Suprapubic skin (tissue), 4 donors: ENCODE measurements around the gene CLEC9A. TPM values are rescaled to one million over a fixed set of nuclear protein-coding genes. Genes with fewer than 3 reads are reported as not detected.

Experiments
- DNase-seq, 2 donors: peaks; one replicate each; pipeline ENCODE4 v3.0.0-alpha.2; 2019; ENCODE audit warnings: low spot score in 2 of 2
- H3K27ac ChIP-seq: fragments of 200-600 bp; sonication (generic); one replicate; pipeline ENCODE4 v1.5.1; 2019
- H3K27me3 ChIP-seq: fragments of 200-600 bp; sonication (generic); one replicate; pipeline ENCODE4 v1.5.1; 2019
- H3K36me3 ChIP-seq: fragments of 200-600 bp; sonication (generic); one replicate; pipeline ENCODE4 v1.5.1; 2019
- H3K4me1 ChIP-seq: fragments of 200-600 bp; sonication (generic); one replicate; pipeline ENCODE4 v1.5.1; 2019
- H3K4me3 ChIP-seq: fragments of 200-600 bp; sonication (generic); one replicate; pipeline ENCODE4 v1.5.1; 2019; ENCODE audit warnings: mild to moderate bottlenecking
- H3K9me3 ChIP-seq: fragments of 200-600 bp; sonication (generic); one replicate; pipeline ENCODE4 v1.5.1; 2019
- CTCF ChIP-seq, 2 donors: fragments of 200-600 bp in 1 of 2; fragments of 450-650 bp in 1 of 2; sonication (generic) in 1 of 2; IDR thresholded peaks; one replicate each; pipeline ENCODE4 v1.5.1; 2016 to 2019; ENCODE audit warnings: antibody characterized with exemption in 2 of 2, mild to moderate bottlenecking in 1 of 2, moderate library complexity in 1 of 2
- EP300 ChIP-seq: sonication (generic); formaldehyde crosslinking; IDR thresholded peaks from one replicate; pipeline ENCODE4 v1.6.1; 2017; ENCODE audit warnings: antibody characterized with exemption
- POLR2A ChIP-seq, 2 donors: fragments of 450-650 bp; IDR thresholded peaks; one replicate each; pipeline ENCODE4 v1.6.1; 2017; ENCODE audit warnings: antibody characterized with exemption in 2 of 2, mild to moderate bottlenecking in 2 of 2, moderate library complexity in 2 of 2
- POLR2AphosphoS5 ChIP-seq, 3 donors: sonication (generic); formaldehyde crosslinking; IDR thresholded peaks; one replicate each; pipeline ENCODE4 v1.6.1; 2017; ENCODE audit warnings: antibody characterized with exemption in 3 of 3
- WGBS: methylation state at CpG from one replicate; pipeline ENCODE4 v1.1.5; 2018; 5-methylcytosine and 5-hydroxymethylcytosine counted together
- total RNA-seq, 4 donors: library from RNA; depleted of rRNA; stranded (reverse); fragments of >200 nt; gene quantifications; one replicate each; pipeline ENCODE4 v1.1.0, GENCODE V29; 2016

Gene CLEC9A
- total RNA-seq, 4 donors from 2014 or later = not detected

- no peaks in the 10 kb centered on the region for H3K27me3 ChIP-seq
- H3K9me3 ChIP-seq = no peaks in the 10 kb centered on the region
- TF ChIP-seq POLR2AphosphoS5 (IDR thresholded peaks at IDR 0.05) (no peak), CTCF (IDR thresholded peaks at IDR 0.05) (no peak), EP300 (no peak), POLR2A (IDR thresholded peaks at IDR 0.05) (no peak)
- no peak overlapping the region for H3K27ac ChIP-seq
- H3K36me3 ChIP-seq = no peaks in the 10 kb centered on the region
- DNase-seq = no peak
- H3K4me3 ChIP-seq = no peak overlapping the region
- H3K4me1 ChIP-seq = no peaks in the 10 kb centered on the region
These were observed 45.0 kb downstream of the CLEC9A start for GRCh38 chr12:10075451-10075850.

- H3K4me3 ChIP-seq = no peak overlapping the region
- no peaks in the 10 kb centered on the region for H3K36me3 ChIP-seq
- TF ChIP-seq EP300 (no peak), CTCF (IDR thresholded peaks at IDR 0.05) (no peak), POLR2AphosphoS5 (IDR thresholded peaks at IDR 0.05) (no peak), POLR2A (IDR thresholded peaks at IDR 0.05) (no peak)
- 57% methylated on average over 5 of the region's 5 CpGs for WGBS
- peaks cover 7% of the 10 kb centered on the region for H3K9me3 ChIP-seq
- no peak overlapping the region for H3K27ac ChIP-seq
- no peaks in the 10 kb centered on the region for H3K27me3 ChIP-seq
- peaks cover 3% of the 10 kb centered on the region for H3K4me1 ChIP-seq
- no peak for DNase-seq
These were observed 51.8 kb downstream of the CLEC9A start for GRCh38 chr12:10082117-10082874.

- WGBS = 98% methylated on average over 6 of the region's 6 CpGs
- Histone ChIP-seq H3K27ac (no peak overlapping the region), H3K27me3 (no peaks in the 10 kb centered on the region)
These were observed 54.3 kb downstream of the CLEC9A start for GRCh38 chr12:10084733-10085132.

GRCh38 chr12:10086387-10086786 lies 55.9 kb downstream of the CLEC9A start:
- H3K27me3 ChIP-seq = no peaks in the 10 kb centered on the region
- H3K4me1 ChIP-seq = peaks cover 3% of the 10 kb centered on the region
- H3K27ac ChIP-seq = no peak overlapping the region
- H3K36me3 ChIP-seq = no peaks in the 10 kb centered on the region
- WGBS = 71% methylated on average over 3 of the region's 3 CpGs
- TF ChIP-seq EP300 (no peak), POLR2A (IDR thresholded peaks at IDR 0.05) (no peak), CTCF (IDR thresholded peaks at IDR 0.05) (no peak), POLR2AphosphoS5 (IDR thresholded peaks at IDR 0.05) (no peak)
- peaks cover 7% of the 10 kb centered on the region for H3K9me3 ChIP-seq
- no peak for DNase-seq
- H3K4me3 ChIP-seq = no peak overlapping the region

More at GRCh38 chr12:10084733-10085132, 54.3 kb downstream of the CLEC9A start:
- peaks cover 3% of the 10 kb centered on the region for H3K4me1 ChIP-seq
- H3K36me3 ChIP-seq = no peaks in the 10 kb centered on the region
- H3K4me3 ChIP-seq = no peak overlapping the region
- TF ChIP-seq EP300 (no peak), POLR2A (IDR thresholded peaks at IDR 0.05) (no peak), POLR2AphosphoS5 (IDR thresholded peaks at IDR 0.05) (no peak), CTCF (IDR thresholded peaks at IDR 0.05) (no peak)
- no peak for DNase-seq
- H3K9me3 ChIP-seq = peaks cover 7% of the 10 kb centered on the region

- no peak overlapping the region for H3K4me3 ChIP-seq
- H3K27ac ChIP-seq = no peak overlapping the region
- TF ChIP-seq EP300 (no peak), CTCF (IDR thresholded peaks at IDR 0.05) (no peak), POLR2A (IDR thresholded peaks at IDR 0.05) (no peak), POLR2AphosphoS5 (IDR thresholded peaks at IDR 0.05) (no peak)
- no peaks in the 10 kb centered on the region for H3K4me1 ChIP-seq
- DNase-seq = no peak
- peaks cover 7% of the 10 kb centered on the region for H3K9me3 ChIP-seq
- no peaks in the 10 kb centered on the region for H3K27me3 ChIP-seq
- no peaks in the 10 kb centered on the region for H3K36me3 ChIP-seq
These were observed 57.5 kb downstream of the CLEC9A start for GRCh38 chr12:10088031-10088430.
